NCI-H1436 (cell line): Measurements from ENCODE around the gene PSMD6.

Experiments used
- DNase-seq: peaks from one replicate; lab custom pipeline; 2025; lab: John Stamatoyannopoulos, UW

The PSMD6 gene

DNA sequence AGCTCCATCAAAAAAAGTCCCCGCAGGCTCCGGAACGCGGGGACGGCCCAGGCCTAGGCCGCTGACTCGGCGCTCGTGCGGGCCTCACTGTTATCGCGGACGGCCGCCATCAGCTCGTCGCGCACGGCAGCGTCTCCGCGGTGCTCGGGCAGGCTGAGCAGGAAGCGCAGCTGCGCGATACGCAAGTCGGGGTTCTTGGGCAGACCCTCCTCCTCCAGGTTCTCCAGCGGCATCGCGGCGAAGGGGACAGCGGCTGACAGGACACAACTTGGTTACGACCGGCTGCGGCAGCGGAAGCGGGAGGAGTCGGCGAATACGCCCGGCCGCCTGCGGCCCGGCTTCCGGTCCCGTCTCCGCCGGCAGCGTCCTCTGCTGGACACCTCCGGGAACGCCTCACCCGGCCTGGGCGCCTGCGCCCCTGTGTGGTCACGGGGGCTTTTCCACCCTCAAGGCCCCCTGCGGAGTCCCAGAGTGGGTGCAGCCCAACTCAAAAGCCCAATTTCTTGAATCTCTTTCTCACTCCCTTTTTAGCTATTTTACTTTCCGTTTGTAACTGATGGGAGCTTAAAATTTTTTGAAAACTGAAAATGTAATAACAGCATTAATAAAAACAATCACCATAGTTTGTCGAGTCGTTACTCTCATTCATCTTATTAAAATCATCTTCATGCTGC, at the start of gene PSMD6:
PSMD6 (minus strand) TSS at position 308 of the 674 bp plus-strand sequence; CDS start at position 233, 75 bp downstream.
- DNase-seq = peak; percentile 54

DNA sequence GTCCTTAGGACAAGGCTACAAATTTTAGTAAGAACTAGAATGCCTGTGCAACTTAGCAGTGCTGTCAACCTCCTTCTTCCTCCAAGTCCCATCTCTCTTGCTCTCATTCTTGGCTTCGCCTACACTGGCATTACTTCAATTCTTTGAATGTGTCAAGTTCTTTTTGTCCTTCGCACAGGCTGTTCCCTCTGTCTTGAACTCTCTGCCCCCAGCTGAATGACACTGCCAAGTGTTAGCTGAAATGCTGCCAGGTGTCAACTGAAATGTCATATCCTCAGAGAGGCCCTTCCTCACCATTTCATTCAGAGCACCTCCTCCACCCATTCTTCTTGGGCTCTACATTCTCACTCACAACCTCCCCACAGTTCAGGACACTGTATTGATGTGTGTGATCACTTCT, 48.8 kb upstream of the PSMD6 start:
- no peak for DNase-seq

DNA sequence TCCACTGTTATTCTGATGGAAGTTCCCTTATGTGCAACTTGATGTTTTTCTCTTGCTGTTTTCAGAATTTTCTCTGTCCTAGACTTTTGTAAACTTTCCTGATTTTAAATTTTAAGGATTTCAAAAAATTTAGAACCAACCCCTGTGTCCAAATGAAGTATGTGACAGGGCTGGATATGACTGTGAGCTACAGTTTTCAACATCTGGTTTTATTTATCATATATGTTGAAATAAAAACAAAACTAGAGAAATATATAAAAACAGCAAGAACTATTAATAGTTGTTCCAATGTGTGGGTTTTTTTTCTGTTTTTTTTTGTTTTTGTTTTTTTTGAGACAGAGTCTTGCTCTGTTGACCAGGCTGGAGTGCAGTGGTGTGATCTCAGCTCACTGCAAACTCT, 47.4 kb upstream of the PSMD6 start:
- DNase-seq = no peak

DNA sequence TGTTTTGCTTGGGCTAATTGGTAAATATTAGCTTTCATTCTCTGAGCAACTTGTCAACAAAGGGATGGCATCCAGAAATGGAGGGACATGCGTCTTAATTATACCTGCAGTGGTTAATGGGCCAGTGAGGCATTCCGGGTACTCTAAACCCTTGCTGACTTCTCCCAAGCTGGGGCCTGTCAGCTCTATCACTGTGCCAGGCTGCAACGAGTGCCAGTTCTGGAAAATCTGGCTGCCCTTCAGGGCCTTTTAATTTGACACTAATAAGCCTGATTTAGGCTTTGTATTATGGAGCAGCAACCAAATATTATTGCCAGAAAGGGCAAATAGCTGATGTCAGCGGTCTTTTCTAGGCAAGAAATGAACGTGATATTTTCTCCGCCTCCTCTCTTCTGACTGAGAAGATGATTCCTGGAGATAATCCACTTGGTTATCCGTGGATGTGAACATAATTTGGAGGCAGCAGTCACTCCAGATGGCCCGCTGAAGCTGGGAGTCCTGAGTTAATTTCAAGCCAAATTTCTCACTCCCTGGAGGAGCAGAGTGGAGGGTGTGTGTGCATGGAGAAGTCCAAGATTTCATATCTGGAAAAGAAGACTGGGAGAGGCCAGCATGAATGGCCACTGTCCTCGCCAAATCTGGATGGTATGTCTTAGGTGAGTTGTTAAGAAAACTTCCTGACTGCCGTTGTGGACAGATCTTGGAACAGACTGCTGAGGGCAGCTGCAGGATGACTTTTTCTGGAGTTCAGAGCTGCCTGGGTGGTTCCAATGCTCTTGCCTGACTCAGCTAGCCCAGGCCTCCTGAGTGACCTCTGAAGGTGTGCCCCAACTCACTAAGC, 44.4 kb upstream of the PSMD6 start:
- no peak for DNase-seq

DNA sequence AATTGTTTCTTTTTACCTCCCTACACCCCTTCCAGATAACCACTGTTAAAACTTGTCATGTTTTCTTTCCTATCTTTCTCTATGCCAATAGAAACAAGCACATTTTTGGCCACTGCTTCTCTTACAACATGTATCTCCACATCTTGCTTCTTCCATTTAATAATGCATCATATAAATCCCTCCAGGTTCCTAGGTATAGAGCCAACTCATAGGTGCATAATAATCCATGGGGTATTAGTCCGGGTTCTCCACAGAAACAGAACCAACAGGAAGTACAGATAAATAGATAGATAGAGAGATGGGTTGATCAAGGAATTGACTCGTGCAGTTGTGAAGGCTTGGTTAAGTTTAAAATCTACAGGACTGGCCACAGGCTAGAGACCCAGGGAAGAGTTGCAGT, 41.5 kb upstream of the PSMD6 start:
- DNase-seq = no peak

DNA sequence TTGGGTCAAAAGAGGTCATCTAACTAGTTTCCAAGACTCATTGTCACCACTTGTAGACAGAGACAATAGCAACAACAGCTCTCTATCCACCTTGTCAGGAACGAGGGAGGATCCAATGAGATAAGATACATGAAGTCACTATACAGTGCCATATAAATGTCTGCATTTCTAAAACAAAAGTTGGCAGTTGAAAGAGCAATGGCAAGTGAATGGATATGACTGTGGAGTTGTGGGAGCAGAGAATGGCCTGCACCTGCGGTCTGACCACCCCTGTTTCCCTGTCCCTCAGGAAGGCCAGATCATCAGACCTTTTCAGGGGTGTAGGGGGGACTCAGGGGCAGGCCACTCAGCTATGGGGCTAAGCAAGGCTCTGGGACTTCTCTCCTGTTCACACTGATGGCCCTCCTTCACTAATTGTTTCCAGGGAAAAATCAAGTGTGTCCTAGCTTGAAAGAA, 40.7 kb upstream of the PSMD6 start:
- DNase-seq = no peak

DNA sequence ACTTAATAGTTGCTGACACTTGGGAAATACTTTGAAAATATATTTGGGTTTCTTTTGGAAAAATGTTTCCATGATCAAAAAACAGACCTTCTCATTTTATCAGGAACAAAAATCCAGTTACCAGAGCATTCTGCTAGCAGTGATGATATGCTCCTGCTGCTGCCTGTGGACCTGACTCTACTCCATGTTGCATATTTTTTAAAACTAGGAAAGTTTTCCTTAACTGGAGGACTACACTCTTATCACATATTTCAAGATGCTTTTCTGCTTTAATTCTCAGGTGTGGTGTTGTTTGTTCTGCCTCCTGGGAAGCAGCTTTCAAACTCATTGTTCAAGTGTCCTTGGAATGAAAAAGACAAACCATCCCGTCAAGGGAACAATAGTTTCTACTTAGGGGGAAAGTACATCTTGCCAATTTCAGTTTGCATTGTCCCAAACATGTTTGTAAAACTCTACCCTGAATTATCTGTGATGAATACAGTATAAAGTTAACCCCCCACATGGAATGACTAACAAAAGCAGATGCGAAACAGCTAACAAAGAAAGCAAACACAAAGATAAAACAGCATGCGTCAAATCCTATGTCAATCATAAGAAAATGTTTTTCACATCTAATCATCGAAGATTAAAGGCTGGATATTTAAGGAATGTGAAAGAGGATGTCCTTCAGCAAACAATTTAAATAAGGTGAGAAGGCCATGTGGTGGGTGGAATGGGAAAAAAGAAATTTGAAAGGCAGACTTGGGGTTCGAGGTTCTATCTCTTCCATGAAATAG, 40.1 kb upstream of the PSMD6 start:
- DNase-seq = no peak

DNA sequence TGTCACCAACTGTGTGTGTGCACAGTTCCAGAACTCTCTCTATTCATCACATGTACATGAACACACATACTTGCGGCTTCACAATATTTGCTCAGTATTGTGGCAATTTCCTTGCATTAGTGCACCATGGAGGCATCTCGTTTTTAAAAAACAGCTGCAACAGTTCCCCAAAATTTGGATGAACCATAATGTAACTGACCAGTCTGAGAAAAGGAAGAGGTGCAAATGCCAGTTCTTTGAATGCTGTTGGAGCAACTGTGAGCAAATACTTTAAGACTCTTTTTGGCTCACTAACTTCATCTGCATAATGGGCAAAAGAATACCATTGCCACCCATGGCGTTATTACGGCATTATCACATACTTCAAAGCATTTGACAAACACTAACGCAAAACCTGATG, 38.3 kb upstream of the PSMD6 start:
- DNase-seq = no peak

DNA sequence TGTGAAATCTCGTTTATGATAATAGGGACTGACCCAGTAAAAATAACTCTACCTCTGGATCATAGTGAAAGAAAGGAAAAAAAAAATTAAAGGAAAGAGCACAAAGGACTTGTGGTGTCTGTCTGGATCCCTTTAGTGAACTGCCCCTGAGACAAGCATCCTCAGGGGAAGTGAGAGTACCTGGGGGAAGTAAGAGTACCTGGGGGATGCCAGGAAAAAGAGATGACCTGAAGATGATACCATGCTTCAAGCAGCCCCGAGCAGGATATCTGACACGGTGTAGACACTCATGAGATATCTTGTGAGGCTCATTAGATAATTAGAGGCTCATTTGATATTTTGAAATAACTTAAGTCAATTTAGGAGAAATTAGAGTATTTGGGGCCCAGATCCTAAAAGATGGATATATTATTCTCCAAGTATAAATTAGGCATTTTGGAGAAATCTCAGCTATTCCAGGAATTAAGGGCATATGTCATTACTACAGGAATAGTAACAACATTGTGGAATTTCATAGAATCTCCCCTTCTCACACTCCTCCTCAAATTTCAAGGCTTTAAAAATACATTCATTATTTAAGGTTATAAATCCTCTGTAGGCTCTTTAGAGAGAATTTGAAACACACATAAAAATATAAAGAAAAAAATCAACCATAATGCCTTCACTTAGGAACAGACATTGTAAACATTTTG, 36.3 kb upstream of the PSMD6 start:
- no peak for DNase-seq

DNA sequence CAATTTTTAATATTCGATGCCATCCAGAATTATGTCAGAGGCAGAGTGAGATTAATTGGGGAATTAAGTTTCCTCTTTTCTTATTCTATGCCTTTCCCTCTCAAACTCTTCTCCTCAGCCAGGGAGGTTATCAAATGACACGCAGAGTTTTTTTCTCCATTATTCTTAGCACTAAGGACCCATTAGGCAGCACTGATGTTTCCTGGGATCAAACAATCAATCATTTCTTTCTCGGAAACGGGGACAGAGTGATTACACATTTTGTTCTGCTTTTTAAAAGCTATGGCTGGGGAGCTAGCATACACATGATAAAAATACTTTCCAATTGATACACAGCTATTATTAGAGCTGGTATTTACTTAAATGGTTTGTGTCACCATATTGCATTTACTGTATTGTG, 35.3 kb upstream of the PSMD6 start:
- DNase-seq = no peak

DNA sequence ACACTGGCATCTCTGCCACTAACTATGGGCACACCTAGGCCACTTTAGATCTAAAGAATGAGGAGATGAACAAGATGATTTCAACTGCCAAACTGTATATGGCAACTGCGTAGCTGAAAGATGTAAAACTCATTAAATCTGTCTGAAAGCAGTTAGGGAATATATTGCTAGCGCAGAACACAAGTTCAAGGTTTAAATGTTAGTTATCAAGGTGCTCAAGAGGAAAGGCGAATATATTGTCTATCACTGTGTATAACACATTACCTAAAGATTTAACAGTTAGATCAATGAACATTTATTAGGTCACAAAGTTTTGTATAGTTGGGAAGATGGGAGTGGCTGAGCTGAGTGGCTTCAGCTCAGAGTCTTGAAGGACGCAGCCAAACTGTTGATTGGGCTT, 33.9 kb upstream of the PSMD6 start:
- DNase-seq = no peak

DNA sequence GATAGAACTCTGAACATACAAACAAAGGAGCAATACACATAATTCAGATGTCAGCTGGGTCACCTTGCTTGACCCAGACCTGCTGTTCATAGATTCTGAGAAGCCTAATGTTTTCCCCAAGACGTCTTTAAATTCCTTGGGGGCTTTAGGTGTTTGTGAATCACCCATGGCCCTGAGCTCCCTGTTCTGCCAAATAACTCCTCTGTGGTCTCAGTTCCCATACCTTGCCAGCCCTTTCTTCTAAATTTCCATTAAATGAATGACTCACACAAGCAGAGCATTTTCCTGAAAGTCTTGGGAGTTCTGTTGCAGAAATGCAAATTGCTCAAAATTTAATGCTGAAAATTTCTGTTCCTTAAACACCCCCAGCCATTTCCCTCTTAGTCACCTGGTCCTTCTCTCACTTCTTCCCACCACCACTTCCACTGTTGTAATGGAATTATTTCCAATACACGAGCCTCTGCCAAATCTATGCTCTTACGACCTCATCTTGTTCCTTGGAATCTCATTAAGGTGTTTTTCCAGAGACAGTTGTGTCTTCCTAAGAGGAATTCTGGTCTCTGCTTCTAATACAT, 33.4 kb upstream of the PSMD6 start:
- no peak for DNase-seq

DNA sequence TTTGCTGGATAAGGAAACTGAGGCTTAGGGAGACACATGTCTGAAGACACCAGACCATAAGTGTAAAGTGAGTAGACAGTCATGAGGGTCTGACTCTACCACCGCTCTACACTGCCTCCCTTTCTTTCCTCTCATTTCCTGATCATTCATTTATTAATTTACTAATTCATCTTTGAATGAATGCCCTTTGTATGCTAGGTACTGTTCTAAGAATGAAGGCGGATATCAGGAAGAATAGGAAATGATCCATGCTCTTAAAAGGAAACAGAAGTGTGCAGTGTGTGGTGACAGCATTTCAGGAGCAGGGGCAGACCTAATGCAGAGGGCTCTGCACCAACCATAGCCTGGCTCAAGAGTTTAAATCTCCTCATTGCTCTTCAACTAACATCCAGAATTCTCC, 31.8 kb upstream of the PSMD6 start:
- no peak for DNase-seq

DNA sequence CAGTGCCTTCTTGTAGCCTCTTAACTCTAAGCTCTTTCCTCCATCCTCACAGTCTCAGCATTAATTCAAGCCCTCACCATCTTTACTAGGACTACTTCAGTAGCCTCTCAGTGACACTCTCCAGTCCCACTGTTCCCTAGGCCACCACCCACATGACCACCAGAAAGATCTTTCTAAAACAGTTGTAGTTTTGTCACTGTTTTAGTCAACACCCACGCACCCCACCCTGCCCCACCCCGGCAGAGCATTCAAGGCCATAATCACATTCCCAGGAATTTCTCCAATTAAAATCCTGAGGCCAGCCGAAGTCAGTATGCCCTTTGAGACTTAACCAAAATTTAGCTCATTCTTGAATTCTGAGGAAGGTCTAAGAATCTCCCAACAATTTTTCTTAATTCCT, 31.2 kb upstream of the PSMD6 start:
- no peak for DNase-seq

DNA sequence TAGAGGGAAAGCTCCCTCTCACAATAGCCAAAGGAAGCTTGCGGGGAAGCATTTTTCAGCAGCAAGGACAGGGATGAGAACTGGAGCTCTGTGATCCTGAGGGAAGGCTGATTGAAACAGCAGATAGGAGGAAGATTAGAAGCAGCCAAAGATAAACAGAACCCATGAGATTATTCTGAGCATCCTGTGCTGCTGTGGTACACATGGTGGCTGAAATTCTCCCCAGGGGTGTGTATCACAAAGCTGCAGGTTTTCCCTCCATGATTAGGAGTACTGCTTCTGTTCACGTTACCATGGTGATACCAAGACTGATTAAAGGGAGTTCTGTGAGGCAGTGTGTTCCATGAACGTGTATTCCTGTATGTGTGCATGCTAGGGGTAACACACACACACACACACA, 30.3 kb upstream of the PSMD6 start:
- no peak for DNase-seq

DNA sequence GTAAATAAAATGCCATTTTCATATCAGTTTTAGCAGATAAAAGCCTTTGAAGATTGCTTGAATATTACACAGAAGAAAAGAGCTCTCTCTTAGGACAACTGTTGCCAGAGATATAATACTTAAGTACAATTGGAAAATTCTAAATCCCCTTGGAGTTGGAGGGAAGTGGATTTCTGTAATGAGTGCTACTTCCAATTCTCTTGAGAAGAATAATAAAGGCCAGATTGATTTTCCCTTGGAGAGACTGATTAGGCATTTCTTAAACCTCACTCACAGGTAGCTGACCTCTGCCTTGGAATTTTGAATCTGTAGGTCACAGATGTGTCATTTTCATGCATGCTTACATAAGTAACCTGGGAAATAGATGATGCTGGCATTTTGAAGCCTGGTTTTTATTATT, 29.8 kb upstream of the PSMD6 start:
- DNase-seq = no peak

DNA sequence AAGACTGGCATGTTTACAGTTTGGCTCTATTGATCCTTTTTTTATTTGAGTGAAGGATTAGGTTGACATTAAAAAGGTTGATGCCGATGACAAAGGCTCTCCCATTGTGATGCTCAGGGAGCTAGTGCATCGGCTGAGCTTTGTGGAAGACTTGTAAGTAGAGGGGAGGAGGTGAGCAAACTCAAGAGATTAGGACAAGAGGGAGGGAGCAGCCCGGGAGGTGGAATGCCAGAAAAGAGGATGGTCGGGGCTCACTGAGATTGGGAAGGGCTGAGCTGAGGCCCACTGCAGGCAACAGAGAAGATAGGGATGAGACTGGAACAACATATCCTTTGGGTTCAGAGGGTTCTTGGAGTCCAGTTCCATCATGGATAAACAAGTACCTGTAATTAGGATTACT, 26.5 kb upstream of the PSMD6 start:
- no peak for DNase-seq

DNA sequence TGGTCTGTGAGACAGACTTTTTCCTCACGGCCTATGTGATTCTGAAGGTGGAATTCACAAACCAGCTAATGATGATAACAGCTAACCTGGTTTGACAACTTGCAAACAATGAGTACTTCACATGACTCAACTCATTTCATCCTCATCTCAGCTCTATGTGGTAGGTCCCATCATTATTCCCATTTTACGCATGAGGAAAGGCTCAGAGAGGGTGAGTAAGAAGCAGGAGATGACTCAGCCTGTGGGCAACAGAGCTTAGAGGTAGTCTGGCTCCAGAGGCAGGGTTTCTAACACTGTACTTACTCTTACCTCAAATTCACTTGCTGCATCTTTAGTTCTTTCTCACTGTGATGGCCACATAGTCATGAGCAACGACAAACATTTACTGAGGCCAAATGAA, 25.8 kb upstream of the PSMD6 start:
- no peak for DNase-seq

DNA sequence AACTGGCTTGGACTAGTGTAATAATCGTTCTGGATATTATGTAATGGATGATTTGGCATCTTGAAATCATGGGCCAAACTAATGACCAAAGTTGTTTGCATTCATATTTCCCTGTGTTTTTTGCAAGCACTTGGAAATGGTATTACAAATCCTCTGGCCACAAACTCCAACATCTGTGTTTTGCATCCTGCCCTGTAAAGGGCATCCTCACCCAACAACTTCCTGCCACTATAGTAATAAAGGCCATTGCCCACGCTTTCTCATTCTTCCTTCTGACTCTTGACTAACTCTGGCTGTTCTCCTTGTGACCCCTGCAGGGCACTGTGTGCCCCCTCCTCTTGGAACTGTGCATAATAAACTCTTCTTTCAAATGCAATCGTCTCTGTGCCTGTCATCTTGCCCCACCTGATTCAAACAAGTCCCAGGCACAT, 25.4 kb upstream of the PSMD6 start:
- no peak for DNase-seq

DNA sequence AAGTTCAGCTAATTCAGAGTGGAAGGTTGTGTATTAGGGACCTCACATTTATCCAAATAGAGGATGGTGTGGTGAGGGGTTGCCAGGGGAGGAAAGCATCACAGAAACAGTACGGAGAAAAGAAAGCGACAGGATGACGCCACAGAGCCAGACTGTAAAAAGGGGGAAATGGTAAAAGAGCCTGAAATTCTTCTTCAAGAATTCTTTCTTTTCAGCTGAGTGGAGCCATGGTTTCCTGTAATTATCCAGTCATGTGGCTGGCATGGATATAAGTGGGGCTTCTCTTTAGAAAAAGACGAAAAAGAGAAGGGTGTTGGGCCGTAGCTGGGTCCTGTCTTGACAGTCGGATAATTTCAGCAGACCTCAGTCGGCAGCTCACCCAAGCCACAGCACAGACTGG, 24.5 kb upstream of the PSMD6 start:
- DNase-seq = no peak

DNA sequence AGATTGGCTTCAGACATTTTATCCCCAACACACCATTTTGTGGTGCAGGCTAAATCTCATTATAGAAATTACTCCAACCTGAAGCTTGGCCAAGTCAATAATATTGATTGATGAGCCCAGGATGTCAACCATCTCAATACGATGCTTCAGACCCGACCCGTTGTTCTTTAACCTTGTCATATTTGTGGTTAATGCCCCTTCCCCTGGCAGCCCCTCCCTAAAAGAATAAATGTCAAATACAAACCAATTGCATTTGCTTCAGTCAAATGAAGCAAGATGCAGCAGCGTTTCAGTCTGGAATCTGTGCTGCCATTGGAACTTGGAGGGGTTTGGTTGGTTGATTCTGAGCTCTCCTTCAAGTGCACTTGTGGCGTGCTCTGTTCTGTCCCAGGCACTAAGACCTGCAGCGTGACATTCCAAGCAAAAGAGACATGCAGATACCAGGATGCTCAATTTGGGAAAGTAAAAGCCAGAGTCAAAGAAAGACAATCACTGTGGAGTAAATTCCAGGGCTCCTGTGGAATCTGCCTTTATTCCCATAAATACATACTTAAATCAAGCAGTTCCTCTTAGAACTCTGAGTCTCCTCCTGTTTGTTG, 23.8 kb upstream of the PSMD6 start:
- no peak for DNase-seq
